ENCODE data around the gene EEF1AKMT2. TPM values are rescaled to one million over a fixed set of nuclear protein-coding genes. Genes with fewer than 3 reads are reported as not detected.

The EEF1AKMT2 gene
- total and polyA plus RNA-seq, 8 donors = 7.6 to 47.9 (median 12.9) TPM

- peak overlapping the region; percentile 72 to 94 (median 89) for H3K27ac ChIP-seq
- peaks cover 80 to 91% (median 89%) of the 10 kb centered on the region in 4 donors for H3K4me1 ChIP-seq
- TF ChIP-seq POLR2AphosphoS5 (IDR thresholded peaks at IDR 0.05) (peak in 1 of 3 donors; percentile 38), EP300 (IDR thresholded peaks at IDR 0.05) (no peak)
- TF ChIP-seq, protein P1, sequence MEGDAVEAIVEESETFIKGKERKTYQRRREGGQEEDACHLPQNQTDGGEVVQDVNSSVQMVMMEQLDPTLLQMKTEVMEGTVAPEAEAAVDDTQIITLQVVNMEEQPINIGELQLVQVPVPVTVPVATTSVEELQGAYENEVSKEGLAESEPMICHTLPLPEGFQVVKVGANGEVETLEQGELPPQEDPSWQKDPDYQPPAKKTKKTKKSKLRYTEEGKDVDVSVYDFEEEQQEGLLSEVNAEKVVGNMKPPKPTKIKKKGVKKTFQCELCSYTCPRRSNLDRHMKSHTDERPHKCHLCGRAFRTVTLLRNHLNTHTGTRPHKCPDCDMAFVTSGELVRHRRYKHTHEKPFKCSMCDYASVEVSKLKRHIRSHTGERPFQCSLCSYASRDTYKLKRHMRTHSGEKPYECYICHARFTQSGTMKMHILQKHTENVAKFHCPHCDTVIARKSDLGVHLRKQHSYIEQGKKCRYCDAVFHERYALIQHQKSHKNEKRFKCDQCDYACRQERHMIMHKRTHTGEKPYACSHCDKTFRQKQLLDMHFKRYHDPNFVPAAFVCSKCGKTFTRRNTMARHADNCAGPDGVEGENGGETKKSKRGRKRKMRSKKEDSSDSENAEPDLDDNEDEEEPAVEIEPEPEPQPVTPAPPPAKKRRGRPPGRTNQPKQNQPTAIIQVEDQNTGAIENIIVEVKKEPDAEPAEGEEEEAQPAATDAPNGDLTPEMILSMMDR (IDR thresholded peaks at IDR 0.05) = no peak
- no peaks in the 10 kb centered on the region for H3K9me3 ChIP-seq
- H3K27me3 ChIP-seq = no peaks in the 10 kb centered on the region
- no peaks in the 10 kb centered on the region for H3K36me3 ChIP-seq
- intact Hi-C loops (cut with DNase I; ENCODE audit: low total_unique reads) = loop anchor here (5.0 kb wide), 1 partner anchor 203 kb away; no protein-coding TSS in a partner anchor
- DNase-seq = peak in 1 of 2 donors; percentile 82
- H3K4me3 ChIP-seq = peak overlapping the region in 3 of 4 donors; percentile 6 to 88 (median 88)
- WGBS, 5 donors = 6 to 12% (median 8%) methylated on average over 18 of the region's 18 CpGs
Observed at GRCh38 chr10:124740369-124741280, 51.1 kb downstream of the EEF1AKMT2 start.

DNA sequence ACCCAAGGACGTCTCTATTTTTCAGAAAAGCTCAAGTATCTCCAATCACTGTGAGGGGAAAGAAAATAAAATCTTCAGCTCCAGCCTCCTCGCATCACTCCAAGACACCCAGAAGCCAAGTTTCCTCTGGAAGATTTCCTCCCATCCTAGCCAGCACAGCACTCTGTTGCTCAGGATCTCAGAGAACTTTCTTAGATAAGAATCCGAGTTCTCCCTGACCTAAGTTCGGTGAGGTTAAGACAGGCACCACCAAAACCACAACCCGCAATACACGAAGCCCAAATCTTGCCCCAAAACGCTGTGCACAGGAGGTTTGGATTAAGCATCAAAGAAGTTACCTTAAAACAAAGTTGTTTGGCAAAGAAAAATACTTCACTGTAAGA is 51.7 kb downstream of the EEF1AKMT2 start:
- peaks cover 80 to 91% (median 89%) of the 10 kb centered on the region in 4 donors for H3K4me1 ChIP-seq
- intact Hi-C loops (cut with DNase I; ENCODE audit: low total_unique reads) = loop anchor here (5.0 to 10.0 kb wide), 2 partner anchors 105 to 203 kb away; no protein-coding TSS in a partner anchor
- TF ChIP-seq POLR2AphosphoS5 (IDR thresholded peaks at IDR 0.05) (no peak), EP300 (IDR thresholded peaks at IDR 0.05) (no peak), POLR2A (IDR thresholded peaks at IDR 0.05) (no peak)
- TF ChIP-seq, protein P1 (IDR thresholded peaks at IDR 0.05) = no peak
- no peak overlapping the region for H3K4me3 ChIP-seq
- H3K9me3 ChIP-seq = no peaks in the 10 kb centered on the region
- H3K36me3 ChIP-seq = no peaks in the 10 kb centered on the region
- H3K27ac ChIP-seq = peak overlapping the region; percentile 44 to 94 (median 83)
- peak in 1 of 2 donors; percentile 79 for DNase-seq
- 20 to 28% (median 21%) methylated on average over 7 of the region's 7 CpGs for WGBS, 5 donors
- no peaks in the 10 kb centered on the region for H3K27me3 ChIP-seq

- no peaks in the 10 kb centered on the region for H3K9me3 ChIP-seq
- no peaks in the 10 kb centered on the region for H3K27me3 ChIP-seq
- no peak overlapping the region for H3K4me3 ChIP-seq
- peaks cover 79 to 93% (median 90%) of the 10 kb centered on the region in 4 donors for H3K4me1 ChIP-seq
- no peaks in the 10 kb centered on the region for H3K36me3 ChIP-seq
- no peak for DNase-seq
- intact Hi-C loops (cut with DNase I; ENCODE audit: low total_unique reads) = loop anchor here (10.0 kb wide), 1 partner anchor 105 kb away; no protein-coding TSS in a partner anchor
- WGBS, 5 donors = 45 to 53% (median 47%) methylated on average over 13 of the region's 13 CpGs
- H3K27ac ChIP-seq = peak overlapping the region; percentile 32 to 94 (median 83)
- TF ChIP-seq POLR2A (IDR thresholded peaks at IDR 0.05) (no peak), POLR2AphosphoS5 (IDR thresholded peaks at IDR 0.05) (peak in 1 of 3 donors; percentile 21)
Observed at GRCh38 chr10:124739119-124739921, 52.4 kb downstream of the EEF1AKMT2 start.

GRCh38 chr10:124738441-124738840 is 53.2 kb downstream of the EEF1AKMT2 start:
- no peaks in the 10 kb centered on the region for H3K36me3 ChIP-seq
- H3K4me1 ChIP-seq = peaks cover 84 to 100% (median 98%) of the 10 kb centered on the region in 4 donors
- intact Hi-C loops (cut with DNase I; ENCODE audit: low total_unique reads) = loop anchor here (10.0 kb wide), 1 partner anchor 104 kb away; no protein-coding TSS in a partner anchor
- TF ChIP-seq EP300 (IDR thresholded peaks at IDR 0.05) = no peak
- TF ChIP-seq POLR2A (IDR thresholded peaks at IDR 0.05) = no peak
- no peak for TF ChIP-seq POLR2AphosphoS5 (IDR thresholded peaks at IDR 0.05)
- TF ChIP-seq, protein P1 (IDR thresholded peaks at IDR 0.05) = no peak
- DNase-seq = no peak
- no peaks in the 10 kb centered on the region for H3K9me3 ChIP-seq
- 51 to 79% (median 69%) methylated on average over 5 to 6 of the region's 6 CpGs for WGBS, 5 donors
- no peak overlapping the region for H3K4me3 ChIP-seq
- no peaks in the 10 kb centered on the region for H3K27me3 ChIP-seq
- peak overlapping the region in 4 of 5 donors; percentile 72 to 94 (median 86) for H3K27ac ChIP-seq
